GM20000 (cell line): ENCODE measurements around the gene DCLRE1A.
A peak's percentile ranks its signal among the peaks of the same experiment; 100 is the strongest.
"Not testable (repeated sequence)": the region's sequence is repeated elsewhere in the genome, so short reads cannot be mapped to it uniquely, and the experiment has no call there.

ENCODE experiments used
- DNase-seq: peaks from one replicate; pipeline ENCODE4 v3.0.0; 2012; ENCODE audit warnings: low spot score
- CTCF ChIP-seq: IDR thresholded peaks from 2 replicates; pipeline ENCODE4 v1.5.1; 2012; ENCODE audit warnings: mild to moderate bottlenecking, control low read depth; ENCODE audit errors: extremely low read depth, missing control alignments

DCLRE1A gene

GRCh38 chr10:113819989-113820388 is 33.9 kb downstream of the DCLRE1A start:
- no peak for TF ChIP-seq CTCF
- no peak for DNase-seq

GRCh38 chr10:113814700-113815099 is 39.2 kb downstream of the DCLRE1A start:
- DNase-seq: not testable (repeated sequence)

- TF ChIP-seq CTCF: no peak
- no peak for DNase-seq
These were observed 45.7 kb downstream of the DCLRE1A start for GRCh38 chr10:113808168-113808567.

GRCh38 chr10:113806503-113806902 is 47.4 kb downstream of the DCLRE1A start:
- DNase-seq: no peak
- no peak for TF ChIP-seq CTCF

GRCh38 chr10:113802997-113803396 is 50.9 kb downstream of the DCLRE1A start:
- TF ChIP-seq CTCF: no peak
- DNase-seq: no peak

- no peak for DNase-seq
- no peak for TF ChIP-seq CTCF
These were observed 52.3 kb downstream of the DCLRE1A start for GRCh38 chr10:113801569-113801968.

- no peak for DNase-seq
- no peak for TF ChIP-seq CTCF
These were observed 62.2 kb downstream of the DCLRE1A start for GRCh38 chr10:113791691-113792090.

GRCh38 chr10:113788604-113789083 is 65.2 kb downstream of the DCLRE1A start:
- TF ChIP-seq CTCF: no peak
- peak; percentile 22 for DNase-seq
